Measurements from ENCODE around the gene FHL2.

The FHL2 gene

GRCh38 chr2:105321875-105322646 is 76.8 kb downstream of the FHL2 start:
- Histone ChIP-seq H3K4me1 (ENCODE audit: control insufficient read depth in 1 of 2, insufficient read depth in 2 of 2, low read length in 2 of 2) (no peaks in the 10 kb centered on the region), H3K9ac (ENCODE audit: low read depth in 1 of 2, low read length in 2 of 2) (no peak overlapping the region), H3K4me3 (ENCODE audit: low read depth in 1 of 2, low read length in 2 of 2) (no peak overlapping the region), H3K27me3 (ENCODE audit: control insufficient read depth in 1 of 2, insufficient read depth in 2 of 2, low read length in 2 of 2) (no peaks in the 10 kb centered on the region), H3K9me3 (ENCODE audit: control insufficient read depth in 1 of 2, low read length in 2 of 2) (no peaks in the 10 kb centered on the region), H3K36me3 (ENCODE audit: control insufficient read depth in 1 of 2, insufficient read depth in 2 of 2, low read length in 2 of 2) (peaks cover 4 to 18% of the 10 kb centered on the region in 2 donors), H3K27ac (ENCODE audit: low read depth, low read length) (no peak overlapping the region)

- H3K36me3 ChIP-seq (ENCODE audit: control insufficient read depth in 1 of 2, insufficient read depth in 2 of 2, low read length in 2 of 2): peaks cover 4 to 17% of the 10 kb centered on the region in 2 donors
- H3K9ac ChIP-seq (ENCODE audit: low read depth in 1 of 2, low read length in 2 of 2): no peak overlapping the region
- no peaks in the 10 kb centered on the region for H3K27me3 ChIP-seq (ENCODE audit: control insufficient read depth in 1 of 2, insufficient read depth in 2 of 2, low read length in 2 of 2)
- no peaks in the 10 kb centered on the region for H3K4me1 ChIP-seq (ENCODE audit: control insufficient read depth in 1 of 2, insufficient read depth in 2 of 2, low read length in 2 of 2)
- no peaks in the 10 kb centered on the region for H3K9me3 ChIP-seq (ENCODE audit: control insufficient read depth in 1 of 2, low read length in 2 of 2)
- no peak overlapping the region for H3K4me3 ChIP-seq (ENCODE audit: low read depth in 1 of 2, low read length in 2 of 2)
- no peak overlapping the region for H3K27ac ChIP-seq (ENCODE audit: low read depth, low read length)
Measured at GRCh38 chr2:105320651-105321215, 78.1 kb downstream of the FHL2 start.

- Histone ChIP-seq H3K9me3 (ENCODE audit: control insufficient read depth in 1 of 2, low read length in 2 of 2) (no peaks in the 10 kb centered on the region), H3K27ac (ENCODE audit: low read depth, low read length) (no peak overlapping the region)
Measured at GRCh38 chr2:105317937-105318336, 80.9 kb downstream of the FHL2 start.

DNA sequence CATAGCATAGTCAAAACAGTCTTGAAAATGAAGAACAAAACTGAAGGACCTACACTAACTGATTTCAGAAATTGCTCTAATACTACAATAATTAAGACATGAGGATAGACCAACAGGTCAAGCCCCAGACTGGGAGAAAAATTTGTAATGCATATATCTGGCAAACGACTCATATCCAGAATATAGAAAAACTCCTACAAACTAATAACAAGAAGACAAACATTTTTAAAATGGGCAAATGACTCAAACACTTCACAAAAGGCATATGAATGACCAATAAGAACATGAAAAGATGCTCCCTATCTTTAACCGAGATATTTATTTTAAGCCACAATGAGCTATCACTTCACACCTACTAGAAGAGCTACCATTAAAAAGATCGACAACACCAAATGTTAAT is 83.5 kb downstream of the FHL2 start:
- Histone ChIP-seq H3K27ac (ENCODE audit: low read depth, low read length) (no peak overlapping the region), H3K27me3 (ENCODE audit: control insufficient read depth in 1 of 2, insufficient read depth in 2 of 2, low read length in 2 of 2) (no peaks in the 10 kb centered on the region), H3K36me3 (ENCODE audit: control insufficient read depth in 1 of 2, insufficient read depth in 2 of 2, low read length in 2 of 2) (no peaks in the 10 kb centered on the region), H3K4me3 (ENCODE audit: low read depth in 1 of 2, low read length in 2 of 2) (no peak overlapping the region), H3K9me3 (ENCODE audit: control insufficient read depth in 1 of 2, low read length in 2 of 2) (no peaks in the 10 kb centered on the region), H3K9ac (ENCODE audit: low read depth in 1 of 2, low read length in 2 of 2) (no peak overlapping the region), H3K4me1 (ENCODE audit: control insufficient read depth in 1 of 2, insufficient read depth in 2 of 2, low read length in 2 of 2) (no peaks in the 10 kb centered on the region)

More at GRCh38 chr2:105317937-105318336, 80.9 kb downstream of the FHL2 start:
- Histone ChIP-seq H3K9ac (ENCODE audit: low read depth in 1 of 2, low read length in 2 of 2) (no peak overlapping the region), H3K27me3 (ENCODE audit: control insufficient read depth in 1 of 2, insufficient read depth in 2 of 2, low read length in 2 of 2) (no peaks in the 10 kb centered on the region), H3K4me1 (ENCODE audit: control insufficient read depth in 1 of 2, insufficient read depth in 2 of 2, low read length in 2 of 2) (no peaks in the 10 kb centered on the region), H3K36me3 (ENCODE audit: control insufficient read depth in 1 of 2, insufficient read depth in 2 of 2, low read length in 2 of 2) (peaks cover 0 to 3% of the 10 kb centered on the region in 2 donors), H3K4me3 (ENCODE audit: low read depth in 1 of 2, low read length in 2 of 2) (no peak overlapping the region)

- Histone ChIP-seq H3K36me3 (ENCODE audit: control insufficient read depth in 1 of 2, insufficient read depth in 2 of 2, low read length in 2 of 2) (peaks cover 0 to 6% of the 10 kb centered on the region in 2 donors), H3K4me3 (ENCODE audit: low read depth in 1 of 2, low read length in 2 of 2) (no peak overlapping the region), H3K27ac (ENCODE audit: low read depth, low read length) (no peak overlapping the region), H3K27me3 (ENCODE audit: control insufficient read depth in 1 of 2, insufficient read depth in 2 of 2, low read length in 2 of 2) (no peaks in the 10 kb centered on the region), H3K9me3 (ENCODE audit: control insufficient read depth in 1 of 2, low read length in 2 of 2) (no peaks in the 10 kb centered on the region), H3K4me1 (ENCODE audit: control insufficient read depth in 1 of 2, insufficient read depth in 2 of 2, low read length in 2 of 2) (no peaks in the 10 kb centered on the region), H3K9ac (ENCODE audit: low read depth in 1 of 2, low read length in 2 of 2) (no peak overlapping the region)
Measured at GRCh38 chr2:105313877-105314276, 85.0 kb downstream of the FHL2 start.

Data from duodenal mucosa (tissue), 2 donors.